Measurements from ENCODE around the gene RNF11. TPM values are rescaled to one million over a fixed set of nuclear protein-coding genes. Genes with fewer than 3 reads are reported as not detected.

The RNF11 gene
- total and polyA plus RNA-seq, 7 experiments from 2014 or later, result 22.8 to 64.0 (median 36.6) TPM

- H3K27ac Mint-ChIP-seq, result no peak overlapping the region
- H3K9me3 Mint-ChIP-seq, result no peaks in the 10 kb centered on the region
Observed at GRCh38 chr1:51305371-51305823, 69.3 kb downstream of the RNF11 start.

GRCh38 chr1:51306950-51307349, 70.9 kb downstream of the RNF11 start:
- Histone ChIP-seq H3K36me3 (ENCODE audit: control insufficient read depth in 2 of 3, insufficient read depth in 3 of 3, low read length in 3 of 3) (no peaks in the 10 kb centered on the region), H3K9me3 (ENCODE audit: control insufficient read depth in 2 of 3, low read length in 3 of 3) (no peaks in the 10 kb centered on the region), H3K27ac (ENCODE audit: low read depth, low read length) (no peak overlapping the region), H3K4me3 (ENCODE audit: low read length) (no peak overlapping the region), H3K4me1 (ENCODE audit: control insufficient read depth in 2 of 2, insufficient read depth in 2 of 2, low read length in 2 of 2) (no peaks in the 10 kb centered on the region), H3K27me3 (ENCODE audit: control insufficient read depth in 2 of 2, insufficient read depth in 2 of 2, low read length in 2 of 2) (no peaks in the 10 kb centered on the region)
- no peak for ATAC-seq
- Mint-ChIP-seq H3K27ac (no peak overlapping the region), H3K4me3 (no peak overlapping the region), H3K4me1 (peaks cover 0 to 10% (median 0%) of the 10 kb centered on the region in 7 donors), H3K27me3 (no peaks in the 10 kb centered on the region), H3K9me3 (no peaks in the 10 kb centered on the region), H3K36me3 (no peaks in the 10 kb centered on the region)
- DNase-seq, result no peak
- CTCF ChIA-PET, result no interaction called here
- POLR2A ChIA-PET, result no interaction called here
- intact Hi-C loops (cut with micrococcal nuclease), result no loop called here

More at GRCh38 chr1:51305371-51305823, 69.3 kb downstream of the RNF11 start:
- H3K4me3 ChIP-seq (ENCODE audit: low read length), result no peak overlapping the region
- Mint-ChIP-seq H3K4me3 (no peak overlapping the region), H3K27me3 (no peaks in the 10 kb centered on the region), H3K36me3 (no peaks in the 10 kb centered on the region), H3K4me1 (peaks cover 0 to 5% (median 0%) of the 10 kb centered on the region in 7 donors)
- H3K27me3 ChIP-seq (ENCODE audit: control insufficient read depth in 2 of 2, insufficient read depth in 2 of 2, low read length in 2 of 2), result no peaks in the 10 kb centered on the region
- no peaks in the 10 kb centered on the region for H3K9me3 ChIP-seq (ENCODE audit: control insufficient read depth in 2 of 3, low read length in 3 of 3)
- H3K36me3 ChIP-seq (ENCODE audit: control insufficient read depth in 2 of 3, insufficient read depth in 3 of 3, low read length in 3 of 3), result no peaks in the 10 kb centered on the region
- no peak overlapping the region for H3K27ac ChIP-seq (ENCODE audit: low read depth, low read length)
- DNase-seq, result no peak
- no peak for ATAC-seq
- intact Hi-C loops (cut with micrococcal nuclease), result no loop called here
- ChIA-PET POLR2A (no interaction called here), CTCF (interaction anchor here (1.2 kb wide), 1 partner anchor 8 kb away, joined by 3 read pairs; no protein-coding TSS in a partner anchor)
- H3K4me1 ChIP-seq (ENCODE audit: control insufficient read depth in 2 of 2, insufficient read depth in 2 of 2, low read length in 2 of 2), result no peaks in the 10 kb centered on the region

- Histone ChIP-seq H3K36me3 (ENCODE audit: control insufficient read depth in 2 of 3, insufficient read depth in 3 of 3, low read length in 3 of 3) (no peaks in the 10 kb centered on the region), H3K9me3 (ENCODE audit: control insufficient read depth in 2 of 3, low read length in 3 of 3) (no peaks in the 10 kb centered on the region), H3K27me3 (ENCODE audit: control insufficient read depth in 2 of 2, insufficient read depth in 2 of 2, low read length in 2 of 2) (no peaks in the 10 kb centered on the region), H3K27ac (ENCODE audit: low read depth, low read length) (no peak overlapping the region), H3K4me3 (ENCODE audit: low read length) (no peak overlapping the region), H3K4me1 (ENCODE audit: control insufficient read depth in 2 of 2, insufficient read depth in 2 of 2, low read length in 2 of 2) (no peaks in the 10 kb centered on the region)
- H3K4me1 Mint-ChIP-seq, result peaks cover 0 to 12% (median under 1%) of the 10 kb centered on the region in 7 donors
- H3K27me3 Mint-ChIP-seq, result no peaks in the 10 kb centered on the region
- no peaks in the 10 kb centered on the region for H3K9me3 Mint-ChIP-seq
- no peaks in the 10 kb centered on the region for H3K36me3 Mint-ChIP-seq
- CTCF ChIA-PET, result no interaction called here
- intact Hi-C loops (cut with micrococcal nuclease), result no loop called here
- no peak overlapping the region for H3K27ac Mint-ChIP-seq
- no peak for DNase-seq
- POLR2A ChIA-PET, result no interaction called here
- no peak overlapping the region for H3K4me3 Mint-ChIP-seq
- no peak for ATAC-seq
Observed at GRCh38 chr1:51308636-51309035, 72.6 kb downstream of the RNF11 start.

GRCh38 chr1:51309291-51309690, 73.2 kb downstream of the RNF11 start:
- ChIA-PET POLR2A (no interaction called here), CTCF (no interaction called here)
- no peak overlapping the region for H3K4me3 Mint-ChIP-seq
- Histone ChIP-seq H3K27me3 (ENCODE audit: control insufficient read depth in 2 of 2, insufficient read depth in 2 of 2, low read length in 2 of 2) (no peaks in the 10 kb centered on the region), H3K4me1 (ENCODE audit: control insufficient read depth in 2 of 2, insufficient read depth in 2 of 2, low read length in 2 of 2) (no peaks in the 10 kb centered on the region), H3K9me3 (ENCODE audit: control insufficient read depth in 2 of 3, low read length in 3 of 3) (no peaks in the 10 kb centered on the region), H3K36me3 (ENCODE audit: control insufficient read depth in 2 of 3, insufficient read depth in 3 of 3, low read length in 3 of 3) (no peaks in the 10 kb centered on the region), H3K4me3 (ENCODE audit: low read length) (no peak overlapping the region), H3K27ac (ENCODE audit: low read depth, low read length) (no peak overlapping the region)
- ATAC-seq (no peak), DNase-seq (no peak)
- peaks cover 0 to 17% (median 5%) of the 10 kb centered on the region in 7 donors for H3K4me1 Mint-ChIP-seq
- no peaks in the 10 kb centered on the region for H3K36me3 Mint-ChIP-seq
- no peak overlapping the region for H3K27ac Mint-ChIP-seq
- intact Hi-C loops (cut with micrococcal nuclease), result no loop called here
- H3K27me3 Mint-ChIP-seq, result no peaks in the 10 kb centered on the region
- H3K9me3 Mint-ChIP-seq, result no peaks in the 10 kb centered on the region

- Histone ChIP-seq H3K4me3 (ENCODE audit: low read length) (no peak overlapping the region), H3K27ac (ENCODE audit: low read depth, low read length) (no peak overlapping the region), H3K4me1 (ENCODE audit: control insufficient read depth in 2 of 2, insufficient read depth in 2 of 2, low read length in 2 of 2) (no peaks in the 10 kb centered on the region), H3K27me3 (ENCODE audit: control insufficient read depth in 2 of 2, insufficient read depth in 2 of 2, low read length in 2 of 2) (no peaks in the 10 kb centered on the region), H3K9me3 (ENCODE audit: control insufficient read depth in 2 of 3, low read length in 3 of 3) (no peaks in the 10 kb centered on the region), H3K36me3 (ENCODE audit: control insufficient read depth in 2 of 3, insufficient read depth in 3 of 3, low read length in 3 of 3) (no peaks in the 10 kb centered on the region)
- DNase-seq, result no peak
- H3K4me1 Mint-ChIP-seq, result peaks cover 0 to 19% (median 5%) of the 10 kb centered on the region in 7 donors
- POLR2A ChIA-PET, result no interaction called here
- H3K4me3 Mint-ChIP-seq, result no peak overlapping the region
- intact Hi-C loops (cut with micrococcal nuclease), result no loop called here
- CTCF ChIA-PET, result no interaction called here
- H3K27me3 Mint-ChIP-seq, result no peaks in the 10 kb centered on the region
- peak; percentile 26 for ATAC-seq
- H3K27ac Mint-ChIP-seq, result no peak overlapping the region
- H3K36me3 Mint-ChIP-seq, result no peaks in the 10 kb centered on the region
- H3K9me3 Mint-ChIP-seq, result no peaks in the 10 kb centered on the region
Observed at GRCh38 chr1:51310871-51311613, 75.0 kb downstream of the RNF11 start.

GRCh38 chr1:51311826-51312225, 75.8 kb downstream of the RNF11 start:
- no peak overlapping the region for H3K4me3 Mint-ChIP-seq
- intact Hi-C loops (cut with micrococcal nuclease), result no loop called here

GRCh38 chr1:51312718-51313117, 76.6 kb downstream of the RNF11 start:
- Histone ChIP-seq H3K4me3 (ENCODE audit: low read length) (no peak overlapping the region), H3K27ac (ENCODE audit: low read depth, low read length) (no peak overlapping the region), H3K36me3 (ENCODE audit: control insufficient read depth in 2 of 3, insufficient read depth in 3 of 3, low read length in 3 of 3) (no peaks in the 10 kb centered on the region), H3K9me3 (ENCODE audit: control insufficient read depth in 2 of 3, low read length in 3 of 3) (no peaks in the 10 kb centered on the region), H3K27me3 (ENCODE audit: control insufficient read depth in 2 of 2, insufficient read depth in 2 of 2, low read length in 2 of 2) (no peaks in the 10 kb centered on the region), H3K4me1 (ENCODE audit: control insufficient read depth in 2 of 2, insufficient read depth in 2 of 2, low read length in 2 of 2) (no peaks in the 10 kb centered on the region)
- no peaks in the 10 kb centered on the region for H3K27me3 Mint-ChIP-seq
- no peak overlapping the region for H3K4me3 Mint-ChIP-seq
- DNase-seq (no peak), ATAC-seq (no peak)
- H3K27ac Mint-ChIP-seq, result no peak overlapping the region
- no peaks in the 10 kb centered on the region for H3K9me3 Mint-ChIP-seq
- ChIA-PET CTCF (interaction anchor here (0.6 kb wide), 1 partner anchor 456 kb away, joined by 3 read pairs; no protein-coding TSS in a partner anchor), POLR2A (interaction anchor here (0.6 kb wide), 1 partner anchor 490 kb away, joined by 3 read pairs; no protein-coding TSS in a partner anchor)
- H3K4me1 Mint-ChIP-seq, result peaks cover 0 to 19% (median 5%) of the 10 kb centered on the region in 7 donors
- intact Hi-C loops (cut with micrococcal nuclease), result no loop called here
- H3K36me3 Mint-ChIP-seq, result no peaks in the 10 kb centered on the region

More at GRCh38 chr1:51311826-51312225, 75.8 kb downstream of the RNF11 start:
- H3K4me3 ChIP-seq (ENCODE audit: low read length), result no peak overlapping the region
- no peaks in the 10 kb centered on the region for H3K27me3 ChIP-seq (ENCODE audit: control insufficient read depth in 2 of 2, insufficient read depth in 2 of 2, low read length in 2 of 2)
- DNase-seq, result no peak
- no peaks in the 10 kb centered on the region for H3K36me3 Mint-ChIP-seq
- no peaks in the 10 kb centered on the region for H3K9me3 Mint-ChIP-seq
- no peaks in the 10 kb centered on the region for H3K4me1 ChIP-seq (ENCODE audit: control insufficient read depth in 2 of 2, insufficient read depth in 2 of 2, low read length in 2 of 2)
- no peaks in the 10 kb centered on the region for H3K9me3 ChIP-seq (ENCODE audit: control insufficient read depth in 2 of 3, low read length in 3 of 3)
- no peak overlapping the region for H3K27ac ChIP-seq (ENCODE audit: low read depth, low read length)
- no peak overlapping the region for H3K27ac Mint-ChIP-seq
- H3K4me1 Mint-ChIP-seq, result peaks cover 0 to 19% (median 5%) of the 10 kb centered on the region in 7 donors
- H3K36me3 ChIP-seq (ENCODE audit: control insufficient read depth in 2 of 3, insufficient read depth in 3 of 3, low read length in 3 of 3), result no peaks in the 10 kb centered on the region
- ChIA-PET CTCF (no interaction called here), POLR2A (no interaction called here)
- no peak for ATAC-seq
- no peaks in the 10 kb centered on the region for H3K27me3 Mint-ChIP-seq
